Measurements from ENCODE around the gene AKT3.

DNA sequence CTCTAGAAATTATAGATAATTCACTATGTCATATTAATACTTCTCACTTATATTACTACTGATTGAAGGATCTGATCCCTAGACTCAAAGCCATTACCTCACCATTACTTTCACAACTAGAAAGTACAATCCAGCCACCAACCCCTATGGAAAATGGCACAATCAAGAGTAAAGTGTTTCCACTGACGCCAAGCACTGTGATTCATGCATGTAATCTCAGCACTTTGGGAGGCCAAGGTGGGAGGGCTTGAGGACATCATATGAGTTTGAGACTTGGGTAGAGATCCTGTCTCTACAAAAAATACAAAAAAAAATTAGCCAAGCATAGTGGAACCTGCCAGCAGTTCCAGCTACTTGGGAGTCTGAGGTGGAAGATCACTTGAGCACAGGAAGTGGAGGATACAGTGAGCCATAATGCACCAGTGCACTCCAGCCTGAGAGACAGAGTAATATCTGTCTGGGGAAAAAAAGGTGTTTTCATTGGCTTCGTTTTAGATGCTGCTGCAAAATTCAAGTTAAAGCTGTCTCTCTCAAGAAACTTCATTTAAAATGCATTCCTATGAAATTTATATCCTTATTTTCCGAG, 126.5 kb downstream of the AKT3 start:
- TF ChIP-seq EZH2 (IDR thresholded peaks at IDR 0.05; ENCODE audit: low read length, missing control alignments) (no peak), CTCF (conservative IDR thresholded peaks at IDR 0.05 in 1 of 2, IDR thresholded peaks at IDR 0.05 in 1 of 2; ENCODE audit: low read depth in 1 of 2, low read length in 2 of 2) (no peak)

Data from fibroblast of lung (primary cell).